Right forelimb (tissue), 1 donor: ENCODE results near the gene CHRNB2.

Source experiments
- DNase-seq: peaks from one replicate; pipeline ENCODE4 v3.0.0-alpha.2; 2018

CHRNB2 gene

GRCh38 chr1:154611150-154611862 lies 43.7 kb downstream of the CHRNB2 start:
- no peak for DNase-seq

GRCh38 chr1:154614247-154614646 lies 46.7 kb downstream of the CHRNB2 start:
- no peak for DNase-seq

- DNase-seq: no peak
These were observed 47.3 kb downstream of the CHRNB2 start for GRCh38 chr1:154614901-154615300.

- no peak for DNase-seq
These were observed 47.8 kb downstream of the CHRNB2 start for GRCh38 chr1:154615411-154615810.

GRCh38 chr1:154616659-154617345 lies 49.2 kb downstream of the CHRNB2 start:
- DNase-seq: no peak

- no peak for DNase-seq
These were observed 51.8 kb downstream of the CHRNB2 start for GRCh38 chr1:154619181-154619948.

- DNase-seq: no peak
These were observed 53.2 kb downstream of the CHRNB2 start for GRCh38 chr1:154620751-154621150.

- DNase-seq: no peak
These were observed 54.3 kb downstream of the CHRNB2 start for GRCh38 chr1:154621875-154622274.

- DNase-seq: no peak
These were observed 55.0 kb downstream of the CHRNB2 start for GRCh38 chr1:154622503-154623039.

- no peak for DNase-seq
These were observed 55.8 kb downstream of the CHRNB2 start for GRCh38 chr1:154623358-154623757.

- no peak for DNase-seq
These were observed 57.4 kb downstream of the CHRNB2 start for GRCh38 chr1:154624746-154625643.

- peak; percentile 56 for DNase-seq
These were observed 59.1 kb downstream of the CHRNB2 start for GRCh38 chr1:154626456-154627256.

GRCh38 chr1:154627257-154628120 lies 59.9 kb downstream of the CHRNB2 start:
- DNase-seq: peak; percentile 94

GRCh38 chr1:154628121-154628405 lies 60.5 kb downstream of the CHRNB2 start:
- no peak for DNase-seq

- DNase-seq: no peak
These were observed 61.6 kb downstream of the CHRNB2 start for GRCh38 chr1:154629061-154629674.
